RPMI7951 (cell line): ENCODE results near the gene AQP10. TPM values are rescaled to one million over a fixed set of nuclear protein-coding genes. Genes with fewer than 3 reads are reported as not detected.
A peak's percentile ranks its signal among the peaks of the same experiment; 100 is the strongest.
"Not testable (repeated sequence)": the region's sequence is repeated elsewhere in the genome, so short reads cannot be mapped to it uniquely, and the experiment has no call there.

Source experiments
- DNase-seq: peaks from one replicate; pipeline ENCODE4 v3.0.0-alpha.2; 2012; ENCODE audit warnings: low read depth
- total RNA-seq: library from RNA; depleted of rRNA; stranded (reverse); fragments of >200 nt; shearing (Covaris generic); gene quantifications from 2 replicates; pipeline ENCODE4 v1.2.3, GENCODE V29; 2014

Gene AQP10
- total RNA-seq, 1 experiment from 2014 or later: not detected

DNA sequence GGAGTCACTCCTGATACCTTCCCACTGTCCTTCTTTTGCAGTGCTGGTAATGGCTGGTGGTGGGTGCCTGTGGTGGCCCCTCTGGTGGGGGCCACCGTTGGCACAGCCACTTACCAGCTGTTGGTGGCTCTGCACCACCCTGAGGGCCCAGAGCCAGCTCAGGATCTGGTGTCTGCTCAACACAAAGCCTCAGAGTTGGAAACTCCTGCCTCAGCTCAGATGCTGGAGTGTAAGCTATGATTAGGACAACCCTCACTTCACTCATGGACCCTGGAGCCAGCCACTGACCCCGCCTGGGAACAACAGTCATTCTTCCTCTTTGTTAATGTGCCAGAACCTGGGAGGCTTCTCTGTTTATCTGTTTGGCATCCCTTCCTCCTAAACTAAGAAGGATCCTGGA, 3.3 kb downstream of the AQP10 start:
- DNase-seq: no peak

DNA sequence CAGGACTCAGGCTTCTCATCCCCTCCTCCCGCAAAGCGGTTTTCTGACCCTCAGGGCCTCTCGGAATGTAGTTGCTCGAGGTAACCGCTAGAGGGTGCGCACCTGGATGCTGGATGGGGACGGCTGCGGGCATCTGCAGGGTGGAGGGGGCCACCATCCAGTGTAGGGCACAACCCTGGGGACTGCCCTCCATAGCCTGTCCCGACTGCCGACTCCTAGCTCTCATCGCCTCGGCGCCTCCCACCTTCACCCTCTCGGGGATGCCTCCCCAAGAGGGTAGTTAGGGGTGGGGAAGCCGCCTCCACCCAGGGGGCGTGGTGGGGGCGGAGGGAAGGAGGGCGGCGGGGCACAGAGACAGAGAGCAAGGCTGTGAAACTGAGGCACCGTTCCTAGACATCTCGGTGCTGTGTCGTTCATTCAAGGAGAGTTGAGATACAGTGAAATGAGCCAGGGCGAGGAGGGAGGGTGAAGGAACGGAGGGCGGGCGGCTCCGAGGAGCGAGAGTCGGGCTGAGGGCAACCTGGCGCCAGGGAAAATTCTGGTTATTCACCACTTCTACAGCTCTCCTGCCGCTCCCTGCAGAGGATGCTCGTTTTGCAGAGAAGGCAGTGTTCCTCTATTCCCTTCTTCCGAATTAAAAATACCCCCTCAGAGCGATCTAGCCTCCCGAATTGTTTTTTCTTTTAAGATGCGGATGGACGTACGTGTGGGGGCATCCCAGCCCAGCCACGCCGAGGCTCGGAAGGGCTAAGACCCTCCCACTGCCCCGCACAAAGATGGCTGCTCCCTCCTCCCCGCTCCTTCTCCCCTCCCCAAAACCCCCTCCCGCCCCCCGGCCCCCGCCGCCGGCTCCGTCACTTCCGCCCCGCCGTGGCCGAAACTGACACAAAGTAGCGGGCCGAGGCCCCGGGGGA, 4.0 kb downstream of the AQP10 start, which contains the start of gene ATP8B2:
TSS of gene ATP8B2 (plus strand) at position 857 of the 914 bp plus-strand sequence. CDS start 2,617 bp downstream, outside the sequence.
- DNase-seq: peak; percentile 64

DNA sequence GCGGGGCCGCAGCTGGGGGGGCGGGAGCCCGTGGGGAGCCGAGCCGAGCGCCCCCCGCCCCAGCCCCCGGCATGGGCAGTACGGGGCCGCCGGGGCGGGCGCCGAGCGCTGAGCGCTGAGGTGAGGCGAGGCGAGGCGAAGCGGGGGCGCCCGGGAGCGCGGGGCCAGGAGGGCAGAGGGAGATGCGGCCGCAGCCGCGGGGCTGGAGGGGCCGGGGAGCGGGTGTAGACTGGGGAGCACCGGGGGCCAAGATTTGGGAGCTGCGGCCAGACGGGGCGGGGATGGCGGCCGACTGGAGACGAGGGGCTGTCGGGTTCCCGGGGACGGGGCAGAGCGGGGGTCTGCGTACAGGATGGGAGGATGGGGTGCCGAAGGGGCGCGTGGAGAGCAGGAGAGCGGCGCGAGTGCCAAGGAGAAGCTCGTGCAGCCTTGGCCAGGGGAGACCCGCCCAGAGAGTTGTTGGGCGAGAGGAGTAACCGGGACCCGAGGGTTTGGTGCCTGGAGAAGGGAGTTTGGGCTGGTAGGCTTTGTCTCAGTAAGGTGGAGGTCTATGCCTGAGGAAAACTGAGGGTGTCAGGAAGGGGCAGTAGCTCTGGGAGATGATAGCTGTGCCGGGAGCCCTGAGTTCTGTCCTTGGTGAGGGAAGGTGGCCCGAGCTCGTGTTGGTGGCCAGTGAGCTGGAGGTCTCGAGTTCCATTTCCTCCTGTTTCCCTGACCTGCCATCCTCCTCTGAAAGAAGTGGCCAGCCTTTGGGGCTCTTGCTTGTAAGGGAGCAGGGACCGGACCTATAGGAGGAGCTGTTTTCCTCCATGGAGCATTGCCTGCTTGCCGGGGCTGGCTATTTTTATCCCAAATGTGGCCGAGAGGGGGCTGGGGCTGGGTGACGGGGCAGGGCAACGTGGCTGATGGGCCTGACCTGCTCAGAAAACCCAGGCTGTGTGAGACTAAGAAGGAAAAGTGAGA, 5.0 kb downstream of the AQP10 start:
- peak; percentile 79 for DNase-seq

DNA sequence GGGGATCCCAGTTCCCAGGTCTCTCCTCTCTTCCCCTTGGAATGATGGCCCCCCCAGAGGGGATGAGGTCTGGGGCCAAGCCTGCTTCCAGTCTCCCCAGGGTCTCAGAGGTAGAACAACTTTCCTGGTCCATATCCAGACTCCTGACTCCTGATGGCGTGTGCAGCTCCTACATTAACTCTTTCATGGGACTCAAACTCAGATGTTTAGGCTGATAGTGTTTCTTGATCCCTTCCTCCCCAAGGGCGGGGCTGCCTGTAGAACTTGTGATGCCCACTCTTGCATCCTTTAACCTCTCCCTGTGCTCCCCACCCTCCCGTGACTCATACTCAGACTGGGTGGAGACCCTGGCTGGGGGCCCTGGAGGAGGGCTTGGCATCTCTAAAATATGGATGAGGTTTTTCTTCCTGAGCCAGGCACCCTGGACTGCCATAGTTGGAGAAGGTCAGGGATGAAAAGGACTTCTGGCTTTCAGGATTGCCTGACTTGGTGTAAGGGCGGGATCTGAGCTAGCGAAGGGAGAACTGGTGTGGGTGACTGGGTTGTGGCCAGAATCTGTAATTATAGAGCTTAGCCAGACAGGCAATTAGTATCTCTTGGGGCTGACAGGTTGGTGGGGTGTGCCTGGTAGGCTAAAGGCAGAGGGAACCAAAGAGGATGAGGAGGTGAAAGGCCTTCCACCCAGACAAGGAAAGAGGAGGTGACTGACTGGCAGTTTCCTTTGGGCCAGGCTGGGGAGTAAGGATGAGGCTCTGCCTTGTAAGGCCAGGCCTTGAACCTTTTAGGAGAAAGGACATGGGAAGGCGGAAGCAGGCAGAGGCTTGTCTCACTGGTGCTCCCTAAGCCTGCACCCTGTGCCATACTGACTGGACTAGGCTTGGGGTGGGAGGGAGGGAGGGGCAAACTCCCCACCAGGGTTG, 5.9 kb downstream of the AQP10 start:
- peak; percentile 65 for DNase-seq

DNA sequence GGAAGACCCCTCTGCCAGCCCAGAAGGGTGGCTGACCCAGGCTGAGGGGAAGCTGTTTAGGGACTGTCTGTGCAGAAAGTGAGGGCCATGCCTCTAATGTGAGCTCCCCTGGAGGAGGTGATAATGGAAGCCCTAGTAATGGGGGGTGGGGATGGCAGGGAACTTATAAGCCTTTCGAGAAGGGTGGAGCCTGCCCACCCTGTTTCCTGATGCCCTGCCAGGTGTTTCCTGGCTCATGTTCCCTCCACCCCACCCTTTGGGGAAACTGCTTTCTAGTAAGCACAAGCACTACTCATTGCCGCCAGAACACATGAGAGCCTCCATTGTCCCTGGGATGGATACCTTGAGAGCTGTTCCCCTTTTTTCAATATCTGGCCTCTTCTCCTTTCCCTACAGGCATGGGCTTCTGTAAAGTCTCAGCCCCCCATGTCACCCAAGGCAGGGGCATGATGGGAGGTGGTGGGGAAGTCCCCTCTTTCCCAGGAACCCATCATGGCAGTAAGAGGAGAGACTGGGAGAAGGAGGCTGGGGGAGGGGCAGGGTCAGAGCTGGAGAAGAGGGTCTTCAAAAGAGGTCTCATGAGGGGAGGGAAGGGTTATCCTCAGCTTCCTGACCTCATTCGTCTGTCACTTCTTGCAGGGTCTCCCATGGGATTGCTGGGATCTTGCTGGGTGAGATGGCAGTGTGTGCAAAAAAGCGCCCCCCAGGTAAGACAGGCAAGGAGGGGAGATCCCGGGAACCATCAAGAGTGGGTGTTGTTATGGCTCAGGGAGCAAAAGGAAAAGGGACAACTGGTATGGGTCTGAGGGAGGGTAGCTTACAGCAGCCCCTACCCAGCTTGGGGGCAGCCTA, 6.8 kb downstream of the AQP10 start:
- no peak for DNase-seq

DNA sequence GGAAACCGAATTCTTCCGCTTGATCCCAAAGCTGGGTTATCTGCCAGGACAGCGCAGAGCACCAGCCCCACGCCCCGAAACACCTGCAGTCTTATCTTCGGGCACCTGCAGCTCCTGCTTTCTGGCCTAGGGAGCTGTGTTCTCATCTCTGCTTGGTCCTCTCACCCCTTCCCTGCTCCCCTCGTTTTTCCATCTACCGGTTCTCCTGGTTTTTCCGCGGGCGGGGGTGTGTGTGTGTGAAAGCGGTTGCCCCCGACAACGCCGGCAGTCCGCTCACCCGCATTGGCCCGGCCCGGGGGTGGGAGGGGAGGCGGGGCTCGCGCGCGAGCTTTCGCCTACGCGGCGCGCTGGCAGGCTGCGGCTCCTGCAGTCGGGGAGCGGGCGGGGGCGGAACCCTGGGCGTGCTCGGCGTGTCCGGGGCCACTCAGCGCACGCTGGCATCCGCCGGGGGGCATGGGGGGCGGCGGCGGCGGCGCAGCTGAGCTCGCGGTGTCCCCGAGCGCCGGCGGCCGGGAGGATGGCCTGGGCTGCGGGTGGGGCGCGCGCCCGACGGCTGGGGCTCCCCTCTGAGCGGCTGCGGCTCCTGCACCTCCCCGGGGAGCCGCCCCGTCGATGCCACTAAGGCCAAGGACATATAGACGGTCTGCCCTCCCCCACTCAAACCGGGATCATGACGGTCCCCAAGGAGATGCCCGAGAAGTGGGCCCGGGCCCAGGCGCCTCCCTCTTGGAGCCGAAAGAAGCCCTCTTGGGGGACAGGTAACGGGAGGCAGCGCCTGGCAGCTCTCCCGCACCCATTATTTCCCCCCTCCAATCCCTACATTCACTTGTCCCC, 7.6 kb downstream of the AQP10 start:
- peak; percentile 54 for DNase-seq

DNA sequence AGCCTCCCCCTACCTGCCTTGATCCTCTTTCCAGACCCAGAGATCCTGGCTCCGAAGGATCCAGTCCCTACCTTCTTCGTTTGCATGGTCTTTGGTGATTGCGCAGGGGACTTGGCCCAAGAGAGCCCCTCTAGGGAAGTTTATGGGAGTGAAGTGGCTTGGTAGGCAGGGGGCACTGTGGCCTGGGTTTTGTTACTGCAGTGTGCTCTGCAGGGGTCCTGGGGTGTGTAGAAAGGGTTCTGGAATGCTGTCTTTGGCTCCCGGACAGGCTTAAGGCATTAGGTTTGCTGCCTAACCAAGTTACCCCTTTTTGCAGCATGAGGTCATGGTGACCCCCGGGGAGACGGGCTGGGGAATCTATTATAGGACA, 8.2 kb downstream of the AQP10 start:
- DNase-seq: no peak

DNA sequence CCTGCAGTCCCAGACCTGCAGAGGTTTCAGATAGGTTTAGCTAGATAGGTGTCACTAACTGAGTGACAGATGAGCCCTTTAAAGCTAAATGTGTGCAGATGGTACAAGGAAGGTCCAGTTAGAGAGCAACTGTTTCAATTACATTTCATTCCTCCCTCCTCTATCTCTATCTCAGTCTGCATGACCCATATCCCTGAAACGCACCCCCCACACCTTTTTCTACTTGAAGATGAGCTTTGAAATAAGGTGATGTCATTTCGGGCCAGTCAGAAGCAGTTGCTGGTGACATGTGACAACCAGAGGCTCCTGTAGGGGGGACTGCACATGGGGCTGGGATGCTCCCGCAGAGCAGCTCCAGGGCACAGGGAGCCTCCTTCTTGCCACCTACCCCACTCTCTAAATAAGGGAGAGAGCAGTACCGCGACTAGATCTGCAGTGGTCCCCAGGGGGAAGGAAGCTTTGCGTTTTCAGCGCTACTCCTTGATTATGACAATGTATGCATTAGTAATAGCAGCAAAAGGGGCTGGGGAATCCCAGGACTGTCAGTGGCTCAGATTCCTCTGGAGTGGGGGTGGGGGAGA, 8.7 kb downstream of the AQP10 start:
- no peak for DNase-seq

DNA sequence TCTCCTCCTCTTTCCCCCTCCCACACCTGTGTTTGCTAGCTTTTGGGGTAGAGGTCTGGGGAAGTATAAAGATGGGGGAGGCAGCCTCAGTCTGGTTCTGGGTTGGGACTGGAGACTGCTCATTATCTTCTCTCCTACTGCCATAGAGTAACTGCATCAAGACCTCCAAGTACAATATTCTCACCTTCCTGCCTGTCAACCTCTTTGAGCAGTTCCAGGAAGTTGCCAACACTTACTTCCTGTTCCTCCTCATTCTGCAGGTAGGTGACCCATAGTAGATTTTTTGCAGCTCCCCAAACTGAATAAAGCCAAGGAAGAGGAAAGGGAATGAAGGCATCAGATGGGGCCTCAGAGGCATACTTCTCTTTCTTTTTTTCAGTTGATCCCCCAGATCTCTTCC, 9.8 kb downstream of the AQP10 start:
- no peak for DNase-seq

DNA sequence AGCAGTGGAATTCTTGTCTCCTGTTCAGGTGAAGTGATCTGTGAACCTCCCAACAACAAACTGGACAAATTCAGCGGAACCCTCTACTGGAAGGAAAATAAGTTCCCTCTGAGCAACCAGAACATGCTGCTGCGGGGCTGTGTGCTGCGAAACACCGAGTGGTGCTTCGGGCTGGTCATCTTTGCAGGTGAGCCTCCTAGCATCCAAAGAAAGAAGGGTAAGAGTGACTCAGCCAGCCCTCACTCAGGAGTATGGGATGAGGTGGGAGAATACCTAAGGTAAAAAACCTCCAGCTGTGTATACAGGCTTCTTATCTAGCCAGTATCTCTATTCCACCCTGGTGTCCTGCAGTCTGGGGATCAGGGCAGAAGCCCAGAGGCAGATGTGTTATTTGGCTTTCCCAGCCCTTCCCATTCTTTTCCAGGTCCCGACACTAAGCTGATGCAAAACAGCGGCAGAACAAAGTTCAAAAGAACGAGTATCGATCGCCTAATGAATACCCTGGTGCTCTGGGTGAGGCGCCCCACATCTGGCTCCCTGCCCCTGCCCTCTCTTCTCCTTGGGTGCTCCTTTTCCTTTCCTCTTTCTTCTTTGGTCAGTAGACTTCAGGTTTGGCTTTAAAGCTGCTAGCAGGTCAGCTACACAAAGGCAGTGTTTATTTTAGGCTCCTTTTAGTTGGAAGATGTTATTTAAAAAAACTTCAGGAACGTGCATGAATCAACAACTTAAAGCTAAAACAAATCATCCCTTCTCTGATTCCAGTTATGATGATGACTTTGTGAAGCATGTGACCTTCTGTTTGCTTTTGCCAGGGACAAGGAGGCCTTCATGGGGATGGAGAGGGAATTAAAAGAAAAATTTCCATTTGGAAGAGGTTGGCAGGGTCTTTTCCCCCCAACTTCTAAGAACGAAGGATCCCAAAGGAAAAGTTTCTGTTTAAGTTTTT, 13.5 kb downstream of the AQP10 start:
- DNase-seq: no peak

DNA sequence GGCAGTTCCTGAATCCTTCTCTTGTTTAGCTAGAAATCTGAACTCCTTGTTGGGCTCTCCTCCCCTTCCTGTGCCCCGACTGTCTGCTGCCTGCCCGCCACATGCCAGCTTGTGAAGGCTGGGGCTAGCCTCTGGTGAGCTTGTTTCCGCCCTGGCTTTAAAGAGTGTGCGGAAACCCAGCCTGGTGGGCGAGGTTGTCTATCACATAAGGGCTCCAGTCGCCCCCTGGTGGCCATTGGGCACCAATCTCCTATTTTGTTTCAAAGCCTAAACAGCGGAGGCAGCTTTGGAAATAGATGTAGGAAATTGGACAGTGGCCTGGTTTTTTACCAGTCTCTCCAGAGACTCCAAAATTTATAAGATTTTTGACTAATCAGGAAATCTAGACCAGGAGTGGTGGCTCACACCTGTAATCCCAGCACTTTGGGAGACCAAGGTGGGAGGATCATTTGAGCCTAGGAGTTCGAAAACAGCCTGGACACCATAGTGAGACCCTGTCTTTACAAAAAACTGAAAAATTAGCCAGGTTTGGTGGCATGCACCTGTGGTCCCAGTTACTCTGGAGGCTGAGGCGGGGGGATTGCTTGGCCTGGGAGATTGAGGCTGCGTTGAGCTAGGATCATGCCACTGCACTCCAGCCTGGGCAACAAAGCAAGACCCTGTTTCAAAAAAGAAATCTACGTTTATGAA, 14.3 kb downstream of the AQP10 start:
- peak; percentile 75 for DNase-seq

DNA sequence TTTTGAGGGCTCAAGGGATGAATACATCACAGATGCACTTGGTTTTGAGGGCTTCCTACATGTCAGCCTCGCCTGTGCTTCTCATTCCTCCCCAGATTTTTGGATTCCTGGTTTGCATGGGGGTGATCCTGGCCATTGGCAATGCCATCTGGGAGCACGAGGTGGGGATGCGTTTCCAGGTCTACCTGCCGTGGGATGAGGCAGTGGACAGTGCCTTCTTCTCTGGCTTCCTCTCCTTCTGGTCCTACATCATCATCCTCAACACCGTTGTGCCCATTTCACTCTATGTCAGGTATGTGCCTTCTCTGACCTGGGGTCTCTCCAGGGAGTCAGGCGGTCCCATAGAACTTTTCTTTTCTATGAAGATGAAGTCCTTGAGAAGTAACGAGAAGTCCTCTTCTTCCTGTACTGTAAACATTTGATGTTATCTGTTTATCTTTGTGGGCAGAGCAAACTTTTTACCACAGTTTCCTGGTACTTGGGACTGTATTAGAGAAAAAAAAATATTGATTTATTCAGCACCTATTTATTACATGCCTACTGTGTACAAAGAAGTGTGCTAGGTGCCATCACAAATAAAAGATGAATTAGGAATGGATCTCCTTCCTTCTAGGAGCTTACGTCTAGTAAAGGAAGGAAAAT, 16.5 kb downstream of the AQP10 start:
- DNase-seq: no peak

DNA sequence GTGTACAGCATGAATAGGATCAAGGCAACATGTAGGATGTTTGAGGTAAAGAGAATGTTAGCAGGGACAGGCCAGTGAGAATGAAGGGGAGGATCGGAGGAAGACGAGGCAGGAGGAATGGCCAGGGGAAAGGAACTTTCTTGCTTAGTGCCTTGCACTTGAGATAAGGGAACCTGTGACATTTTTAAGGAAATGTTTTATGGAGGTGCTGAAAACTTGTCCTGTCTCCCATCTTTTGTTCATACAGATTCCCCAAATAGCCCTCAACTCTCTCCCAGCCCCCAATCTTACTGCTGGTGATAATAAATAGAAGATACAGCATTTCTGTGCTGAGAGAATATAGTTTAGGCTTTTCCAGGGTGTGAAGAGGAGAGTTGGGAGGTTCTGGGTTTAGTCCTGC, 18.0 kb downstream of the AQP10 start:
- no peak for DNase-seq

DNA sequence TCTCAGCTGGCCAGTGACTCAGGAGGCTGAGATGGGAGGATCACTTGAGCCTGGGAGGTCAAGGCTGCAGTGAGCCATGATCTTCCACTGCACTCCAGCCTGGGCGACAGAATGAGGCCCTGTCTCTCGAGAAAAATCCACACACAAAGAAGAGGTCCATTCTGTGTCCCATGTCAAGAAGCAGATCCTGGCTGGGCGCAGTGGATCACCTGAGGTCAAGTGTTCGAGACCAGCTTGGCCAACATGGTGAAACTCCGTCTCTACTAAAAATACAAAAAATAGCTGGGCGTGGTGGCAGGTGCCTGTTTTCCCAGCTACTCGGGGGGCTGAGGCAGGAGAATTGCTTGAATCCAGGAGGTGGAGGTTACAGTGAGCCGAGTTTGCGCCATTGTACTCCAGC, 20.5 kb downstream of the AQP10 start:
- DNase-seq: not testable (repeated sequence)

DNA sequence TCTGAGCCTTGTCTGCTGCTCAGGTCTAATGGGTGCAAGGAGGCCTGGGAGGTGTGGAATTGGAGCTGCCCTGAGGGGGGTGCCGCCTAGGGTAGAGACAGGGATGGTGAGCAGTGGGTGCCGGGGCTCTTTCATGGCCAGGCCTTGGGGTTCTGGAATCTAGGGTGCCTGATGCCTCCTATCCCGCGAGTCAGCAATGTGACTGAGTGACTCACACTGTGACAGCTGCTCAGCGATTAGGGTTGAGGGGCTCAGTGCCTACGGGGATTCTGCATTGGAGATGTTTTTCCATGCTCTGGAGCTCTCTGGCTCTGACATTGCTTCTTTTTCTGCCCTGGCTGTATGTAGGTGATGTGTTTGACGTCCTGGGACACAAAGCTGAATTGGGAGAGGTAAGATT, 21.2 kb downstream of the AQP10 start:
- DNase-seq: no peak

DNA sequence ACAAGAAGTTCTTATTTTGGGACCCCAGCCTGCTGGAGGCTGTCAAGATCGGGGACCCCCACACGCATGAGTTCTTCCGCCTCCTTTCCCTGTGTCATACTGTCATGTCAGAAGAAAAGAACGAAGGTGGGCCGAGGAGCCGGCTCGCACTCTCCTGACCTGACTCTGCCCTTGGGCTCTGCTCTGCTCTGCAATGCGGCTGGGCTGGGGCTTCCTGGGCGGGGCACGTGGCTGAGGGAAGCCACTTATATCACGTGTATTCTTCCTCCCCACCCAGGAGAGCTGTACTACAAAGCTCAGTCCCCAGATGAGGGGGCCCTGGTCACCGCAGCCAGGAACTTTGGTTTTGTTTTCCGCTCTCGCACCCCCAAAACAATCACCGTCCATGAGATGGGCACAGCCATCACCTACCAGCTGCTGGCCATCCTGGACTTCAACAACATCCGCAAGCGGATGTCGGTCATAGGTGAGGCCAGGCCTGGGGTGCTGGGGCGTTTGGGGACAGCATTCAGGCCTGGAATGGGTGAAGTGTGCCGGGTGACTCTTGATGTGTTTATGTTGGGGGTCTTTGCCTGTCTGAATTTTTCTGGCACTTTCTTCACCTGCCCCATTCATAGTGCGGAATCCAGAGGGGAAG, 22.1 kb downstream of the AQP10 start:
- no peak for DNase-seq
